Neuron (in vitro differentiated cells): ENCODE measurements around the gene SZT2.

Experiments used
- H2AFZ ChIP-seq: one replicate; pipeline ENCODE4 v1.6.1; 2013; ENCODE audit warnings: low read depth, mild to moderate bottlenecking, inconsistent platforms, low read length, moderate library complexity
- H3K27me3 ChIP-seq: one replicate; pipeline ENCODE4 v1.6.1; 2013; ENCODE audit warnings: low read length; ENCODE audit not compliant: insufficient read depth
- H3K36me3 ChIP-seq: one replicate; pipeline ENCODE4 v1.6.1; 2013; ENCODE audit warnings: low read length; ENCODE audit not compliant: insufficient read depth
- H3K4me1 ChIP-seq: one replicate; pipeline ENCODE4 v1.6.1; 2013; ENCODE audit warnings: low read length; ENCODE audit not compliant: insufficient read depth
- H3K4me3 ChIP-seq: 2 replicates; pipeline ENCODE4 v1.5.1; 2013; ENCODE audit warnings: mild to moderate bottlenecking, low read length, moderate library complexity
- H3K9me3 ChIP-seq: one replicate; pipeline ENCODE4 v1.6.1; 2013; ENCODE audit warnings: low read length

SZT2 gene

DNA sequence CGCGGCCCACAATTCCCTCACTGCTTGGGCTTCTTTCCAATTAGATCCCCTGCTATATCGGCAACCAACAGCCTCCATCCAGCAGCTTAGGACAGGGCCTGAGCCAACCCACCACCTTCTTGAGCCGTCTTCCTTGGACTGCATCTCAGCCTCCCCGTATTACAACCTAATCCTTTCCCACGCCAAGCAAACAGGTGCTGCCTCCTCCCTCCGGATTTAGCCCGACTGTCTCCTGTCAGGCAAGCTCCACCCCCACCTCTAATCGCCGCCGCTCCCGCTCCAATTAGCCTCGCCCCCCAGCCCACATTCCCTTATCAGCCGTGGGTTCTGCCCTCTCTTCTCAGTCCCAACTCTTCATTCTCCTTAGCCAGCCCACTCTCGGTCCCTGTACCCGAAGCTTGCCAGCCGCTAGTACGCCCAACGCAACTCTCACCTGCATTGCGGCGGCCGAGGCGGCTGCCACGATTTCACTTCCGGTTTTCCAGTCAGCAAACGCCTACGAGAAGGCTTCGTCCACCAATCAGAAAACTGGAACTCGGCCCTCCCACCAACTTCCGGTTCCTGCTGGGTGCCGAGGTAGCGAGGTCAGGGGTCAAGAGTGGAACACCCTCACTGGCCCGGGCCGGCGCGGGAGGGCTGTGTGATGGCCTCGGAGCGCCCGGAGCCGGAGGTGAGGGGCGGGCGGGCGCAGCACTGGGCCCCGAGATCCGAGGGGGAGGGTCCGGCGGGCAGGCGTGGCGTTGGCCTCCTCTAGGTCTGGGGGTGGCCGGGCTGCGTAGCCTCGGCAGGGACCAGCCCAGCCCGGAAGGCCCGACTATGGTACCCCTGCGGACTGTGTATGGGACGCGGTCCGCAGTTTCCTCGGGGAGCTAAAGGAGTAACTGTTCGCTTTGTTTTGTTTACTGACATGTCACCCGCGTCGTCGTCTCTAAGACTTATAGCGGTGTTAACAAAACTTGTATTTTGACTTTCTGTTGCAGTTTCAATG is at the start of gene SZT2, which contains the start of gene MED8:
Gene SZT2 (plus strand): TSS at position 574 of the 988 bp plus-strand sequence. CDS start 70 bp downstream, at position 644.
Gene MED8 (minus strand): TSS at position 475 of the 988 bp plus-strand sequence. CDS start 36 bp downstream, at position 439.
- H3K4me3 ChIP-seq, result peak within 1 kb of the TSS; percentile 76
- no peaks in the 10 kb centered on the region for H3K27me3 ChIP-seq
- peak within 1 kb of the TSS; percentile 7 for H2AFZ ChIP-seq
- H3K9me3 ChIP-seq, result no peaks in the 10 kb centered on the region
- peaks cover 14% of the 10 kb centered on the region for H3K4me1 ChIP-seq
- H3K36me3 ChIP-seq, result peaks cover 25% of the 10 kb centered on the region

DNA sequence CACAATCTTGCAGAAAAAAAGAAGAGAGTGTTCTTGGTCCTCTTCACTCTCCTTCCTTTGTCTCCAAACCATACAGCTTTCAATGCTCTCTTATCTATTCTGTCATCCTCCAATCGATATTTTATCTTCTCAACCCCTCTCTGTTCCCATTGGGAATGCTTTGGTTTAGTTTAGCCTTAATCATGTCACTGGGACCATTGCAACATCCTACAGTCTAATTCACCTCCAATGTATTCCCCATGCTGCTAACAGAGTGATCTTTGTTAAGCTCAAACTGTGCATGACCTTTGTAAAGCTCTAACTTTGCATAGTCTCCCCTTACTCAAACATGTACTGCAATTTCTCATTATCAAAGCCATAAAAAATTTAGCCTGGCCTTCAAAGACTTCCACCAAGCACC is 49.1 kb upstream of the SZT2 start:
- no peaks in the 10 kb centered on the region for H3K4me1 ChIP-seq
- H3K9me3 ChIP-seq, result no peaks in the 10 kb centered on the region
- H3K36me3 ChIP-seq, result no peaks in the 10 kb centered on the region
- no peak overlapping the region for H3K4me3 ChIP-seq
- H2AFZ ChIP-seq, result no peak overlapping the region
- H3K27me3 ChIP-seq, result peaks cover 7% of the 10 kb centered on the region

DNA sequence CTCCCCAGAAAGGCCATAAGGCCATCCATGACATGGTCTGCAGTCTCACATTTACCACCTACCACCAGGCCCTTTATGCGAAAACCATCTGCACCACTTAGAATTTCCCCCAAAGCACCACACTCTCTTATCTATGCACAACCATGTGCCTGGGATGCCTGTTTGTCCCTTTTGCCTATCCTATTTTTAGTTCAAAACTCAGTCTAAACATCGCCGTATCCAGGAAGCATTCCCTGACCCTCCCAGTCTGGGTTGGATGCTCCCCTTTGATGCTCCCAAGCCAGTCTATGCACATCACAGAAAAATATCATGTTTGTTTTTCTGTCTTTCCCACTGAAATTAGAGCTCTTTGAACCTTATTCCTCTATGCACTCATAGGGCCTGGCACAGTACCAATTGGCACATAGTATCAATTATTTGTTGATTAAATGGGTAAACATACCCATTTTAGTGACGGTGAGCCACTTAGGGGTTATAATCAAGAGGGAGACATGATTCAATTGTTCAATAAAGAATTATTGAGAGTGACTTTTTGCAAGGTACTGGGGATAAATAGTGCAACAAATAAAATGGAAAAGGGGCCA is 45.3 kb upstream of the SZT2 start:
- no peak overlapping the region for H3K4me3 ChIP-seq
- no peaks in the 10 kb centered on the region for H3K9me3 ChIP-seq
- no peaks in the 10 kb centered on the region for H3K36me3 ChIP-seq
- no peak overlapping the region for H2AFZ ChIP-seq
- H3K4me1 ChIP-seq, result peaks cover 5% of the 10 kb centered on the region
- H3K27me3 ChIP-seq, result peaks cover 26% of the 10 kb centered on the region

- H2AFZ ChIP-seq, result no peak overlapping the region
- H3K4me3 ChIP-seq, result no peak overlapping the region
- no peaks in the 10 kb centered on the region for H3K9me3 ChIP-seq
- H3K27me3 ChIP-seq, result peaks cover 26% of the 10 kb centered on the region
- H3K36me3 ChIP-seq, result no peaks in the 10 kb centered on the region
- H3K4me1 ChIP-seq, result peaks cover 11% of the 10 kb centered on the region
These were observed 44.6 kb upstream of the SZT2 start for GRCh38 chr1:43345120-43345519.

- H3K36me3 ChIP-seq, result no peaks in the 10 kb centered on the region
- no peak overlapping the region for H2AFZ ChIP-seq
- H3K27me3 ChIP-seq, result peaks cover 26% of the 10 kb centered on the region
- H3K4me1 ChIP-seq, result peaks cover 11% of the 10 kb centered on the region
- H3K9me3 ChIP-seq, result no peaks in the 10 kb centered on the region
- no peak overlapping the region for H3K4me3 ChIP-seq
These were observed 43.1 kb upstream of the SZT2 start for GRCh38 chr1:43346636-43347035.

DNA sequence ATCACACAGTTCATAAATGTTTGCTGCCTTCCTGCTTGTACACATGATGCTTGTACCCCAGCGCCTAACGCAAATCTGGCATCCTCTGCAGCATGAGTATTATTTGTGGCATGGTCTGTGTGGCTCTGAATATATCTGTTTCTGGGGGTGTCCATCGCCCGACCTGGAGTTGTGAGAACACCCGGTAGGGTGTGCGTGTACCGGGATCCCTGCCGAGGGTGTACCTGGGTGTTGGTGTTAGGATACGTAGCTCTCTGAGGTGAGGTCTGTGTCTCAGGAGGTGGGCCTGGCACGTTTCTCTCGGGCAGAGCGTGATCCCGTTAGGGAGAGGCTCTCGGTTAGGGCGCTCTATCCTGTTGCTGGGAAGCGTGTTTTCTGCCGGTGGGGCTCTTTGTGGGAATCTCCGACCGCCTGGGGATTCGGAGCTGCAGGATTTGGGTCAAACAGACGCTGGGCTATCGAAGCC is 41.3 kb upstream of the SZT2 start:
- H3K4me3 ChIP-seq, result peak overlapping the region; percentile 34
- peak overlapping the region; percentile 95 for H2AFZ ChIP-seq
- peaks cover 26% of the 10 kb centered on the region for H3K27me3 ChIP-seq
- H3K4me1 ChIP-seq, result peaks cover 11% of the 10 kb centered on the region
- no peaks in the 10 kb centered on the region for H3K36me3 ChIP-seq
- H3K9me3 ChIP-seq, result no peaks in the 10 kb centered on the region

- H3K9me3 ChIP-seq, result no peaks in the 10 kb centered on the region
- H3K4me1 ChIP-seq, result peaks cover 11% of the 10 kb centered on the region
- H3K36me3 ChIP-seq, result no peaks in the 10 kb centered on the region
- peaks cover 25% of the 10 kb centered on the region for H3K27me3 ChIP-seq
- H2AFZ ChIP-seq, result peak overlapping the region; percentile 95
- peak overlapping the region; percentile 45 for H3K4me3 ChIP-seq
These were observed 40.7 kb upstream of the SZT2 start for GRCh38 chr1:43348809-43349593.

DNA sequence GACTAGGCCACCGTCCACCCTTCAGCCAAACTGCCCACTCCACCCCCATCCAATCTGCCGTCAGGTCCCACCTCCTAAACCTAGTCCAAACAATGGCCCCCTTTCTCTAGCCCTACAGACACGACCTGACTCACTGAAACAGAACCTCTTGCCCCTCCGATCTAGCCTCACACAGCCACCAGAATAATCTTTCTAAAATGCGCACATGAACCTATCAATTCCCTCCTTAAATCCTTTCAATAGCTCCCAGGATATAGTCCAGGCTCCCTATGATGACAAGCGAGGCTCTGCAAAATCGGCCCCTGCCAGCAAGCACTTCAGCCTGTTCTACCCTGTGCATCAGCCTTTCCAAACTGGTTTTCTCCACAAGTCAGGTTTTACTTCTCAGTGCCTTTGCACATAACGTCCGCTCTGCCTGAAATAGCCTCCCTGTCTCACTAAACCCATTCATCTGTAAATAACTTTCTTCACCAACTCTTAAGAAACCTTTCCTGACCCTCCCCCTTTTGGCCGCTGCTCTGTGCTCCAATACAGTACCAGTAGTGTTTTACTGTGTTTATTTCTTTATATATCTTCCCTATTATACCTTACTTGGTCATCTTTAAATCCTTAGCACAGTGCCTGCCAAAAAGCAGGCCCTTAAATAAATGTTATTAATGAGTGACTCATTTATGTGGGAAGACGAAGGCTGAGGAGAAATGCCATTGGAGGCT is 39.9 kb upstream of the SZT2 start:
- peak overlapping the region; percentile 45 for H3K4me3 ChIP-seq
- H3K36me3 ChIP-seq, result no peaks in the 10 kb centered on the region
- H2AFZ ChIP-seq, result peak overlapping the region; percentile 95
- H3K4me1 ChIP-seq, result peaks cover 11% of the 10 kb centered on the region
- H3K27me3 ChIP-seq, result peaks cover 22% of the 10 kb centered on the region
- H3K9me3 ChIP-seq, result no peaks in the 10 kb centered on the region

DNA sequence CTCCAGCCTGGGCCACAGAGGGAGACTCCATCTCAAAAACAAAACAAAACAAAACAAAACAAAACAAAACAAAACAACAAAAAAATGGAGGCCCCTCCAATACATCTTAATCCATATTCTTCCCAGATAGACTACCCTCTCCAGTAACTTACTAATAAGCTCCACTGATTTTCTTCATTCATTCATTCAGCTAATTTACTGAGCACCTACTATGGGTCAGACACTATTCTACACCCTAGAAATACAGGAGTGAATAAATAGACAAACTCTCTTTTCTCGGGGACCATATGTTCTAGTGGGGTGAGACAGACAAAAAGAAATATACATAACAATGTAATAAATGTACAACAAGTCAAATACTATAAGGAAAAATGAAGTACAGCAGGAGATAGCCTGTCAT is 38.7 kb upstream of the SZT2 start:
- no peak overlapping the region for H3K4me3 ChIP-seq
- H3K4me1 ChIP-seq, result peaks cover 11% of the 10 kb centered on the region
- H3K27me3 ChIP-seq, result peaks cover 22% of the 10 kb centered on the region
- H3K9me3 ChIP-seq, result no peaks in the 10 kb centered on the region
- H2AFZ ChIP-seq, result no peak overlapping the region
- no peaks in the 10 kb centered on the region for H3K36me3 ChIP-seq

DNA sequence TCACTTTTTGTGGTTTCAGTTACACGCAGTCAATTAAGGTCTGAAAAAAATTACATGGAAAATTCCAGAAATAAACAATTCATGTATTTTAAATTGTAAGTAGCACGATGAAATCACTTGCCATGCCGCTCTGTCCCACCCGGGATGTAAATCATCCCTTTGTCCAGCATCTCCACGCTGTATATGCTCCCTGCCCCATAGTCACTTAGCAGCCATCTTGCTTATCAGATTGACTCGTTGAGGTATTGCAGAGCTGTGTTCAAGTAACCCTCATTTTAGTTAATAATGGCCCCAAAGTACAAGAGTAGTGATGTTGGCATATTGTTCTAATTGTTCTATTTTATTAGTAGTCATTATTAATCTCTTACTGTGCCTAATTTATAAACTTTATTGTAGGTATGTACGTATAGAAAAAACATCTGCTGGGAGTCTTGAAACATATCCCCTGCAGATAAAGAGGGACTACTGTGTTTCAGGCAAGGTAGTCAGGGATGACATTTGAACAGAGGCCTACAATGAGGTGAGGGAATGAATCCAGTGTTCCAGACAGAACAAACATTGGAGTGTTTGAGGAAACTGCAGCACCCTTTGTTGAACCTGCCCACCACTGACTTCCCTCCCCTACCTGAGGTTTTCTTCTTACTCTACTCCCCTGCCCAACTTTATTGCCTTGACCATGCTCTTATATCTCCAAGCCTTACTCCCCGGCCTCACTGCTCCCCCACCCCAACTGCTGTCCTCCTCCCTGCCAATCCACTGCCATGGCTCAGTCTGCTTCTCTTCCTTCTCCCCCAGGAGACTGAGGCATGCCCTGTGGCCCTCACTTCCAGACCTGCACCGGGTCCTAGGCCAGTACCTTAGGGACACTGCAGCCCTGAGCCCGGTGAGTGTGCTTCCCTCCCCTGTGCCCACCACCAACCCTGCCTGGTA is 38.0 kb upstream of the SZT2 start:
- Histone ChIP-seq H3K4me1 (peaks cover 11% of the 10 kb centered on the region), H3K4me3 (no peak overlapping the region)

DNA sequence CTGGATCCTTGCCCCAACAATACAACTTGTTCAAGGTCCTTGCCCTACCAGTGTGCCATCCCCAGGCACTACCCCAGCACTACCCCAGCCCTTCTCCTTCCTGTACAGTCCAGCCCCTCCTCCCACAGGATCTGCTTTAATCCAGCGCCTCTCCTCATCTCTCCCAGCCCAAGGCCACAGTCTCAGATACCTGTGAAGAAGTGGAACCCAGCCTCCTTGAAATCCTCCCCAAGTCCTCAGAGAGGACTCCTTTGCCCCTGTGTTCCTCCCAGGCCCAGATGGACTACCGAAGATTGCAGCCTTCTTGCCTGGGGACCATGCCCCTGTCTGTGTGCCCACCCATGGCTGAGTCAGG is 37.4 kb upstream of the SZT2 start:
- Histone ChIP-seq H3K36me3 (no peaks in the 10 kb centered on the region), H3K4me1 (peaks cover 11% of the 10 kb centered on the region), H3K27me3 (peaks cover 16% of the 10 kb centered on the region), H2AFZ (no peak overlapping the region), H3K9me3 (no peaks in the 10 kb centered on the region), H3K4me3 (no peak overlapping the region)

More for the DNA sequence above, 38.0 kb upstream of the SZT2 start:
- Histone ChIP-seq H3K9me3 (no peaks in the 10 kb centered on the region), H3K36me3 (no peaks in the 10 kb centered on the region), H2AFZ (no peak overlapping the region), H3K27me3 (peaks cover 22% of the 10 kb centered on the region)
